Kidney epithelial cell (primary cell): ENCODE data around the gene CBLL1. TPM values are rescaled to one million over a fixed set of nuclear protein-coding genes. Genes with fewer than 3 reads are reported as not detected.

Experiments used
- DNase-seq: peaks from one replicate; pipeline ENCODE4 v3.0.0-alpha.2; 2010; ENCODE audit warnings: low read depth
- H3K27me3 ChIP-seq: 2 replicates; pipeline ENCODE4 v1.6.0; 2011; ENCODE audit warnings: low read length; ENCODE audit not compliant: control insufficient read depth, insufficient read depth
- H3K36me3 ChIP-seq: 2 replicates; pipeline ENCODE4 v1.5.1; 2011; ENCODE audit warnings: low read length; ENCODE audit not compliant: control insufficient read depth, insufficient read depth
- H3K4me3 ChIP-seq: 2 replicates; pipeline ENCODE4 v1.5.1; 2011; ENCODE audit warnings: low read depth, mild to moderate bottlenecking, control low read depth, low read length
- total RNA-seq: library from RNA; depleted of rRNA; stranded (reverse); fragments of >200 nt; gene quantifications from 2 replicates; pipeline ENCODE4 v1.2.3, GENCODE V29; 2015
- TF ChIP-seq, protein P1 (sequence below): IDR thresholded peaks from 2 replicates; pipeline ENCODE4 v1.5.1; 2011; ENCODE audit warnings: mild to moderate bottlenecking, moderate library complexity, low read length, control low read depth, inconsistent platforms; ENCODE audit not compliant: insufficient read depth, poor library complexity, severe bottlenecking

Gene CBLL1
- total RNA-seq, 1 donor from 2014 or later: 42.3 TPM

DNA sequence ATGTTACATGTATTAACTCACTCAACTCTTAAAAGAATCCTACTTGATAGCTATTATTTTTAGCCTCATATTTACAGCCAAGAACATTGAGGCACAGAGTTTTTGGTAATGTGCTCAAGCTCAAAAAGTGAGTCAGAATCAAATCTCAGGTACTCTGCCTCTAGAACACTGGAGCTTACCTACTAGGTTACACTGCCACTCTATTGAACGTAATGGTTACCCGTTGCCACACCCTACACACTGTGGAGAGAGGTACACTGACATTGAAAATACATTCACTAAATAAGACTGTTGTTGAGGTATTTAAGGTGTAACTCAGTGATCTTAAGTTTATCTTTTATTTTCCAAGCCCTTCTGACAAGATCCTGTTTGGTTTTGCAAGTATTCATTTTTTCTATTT lies 41.2 kb downstream of the CBLL1 start:
- TF ChIP-seq, protein P1, sequence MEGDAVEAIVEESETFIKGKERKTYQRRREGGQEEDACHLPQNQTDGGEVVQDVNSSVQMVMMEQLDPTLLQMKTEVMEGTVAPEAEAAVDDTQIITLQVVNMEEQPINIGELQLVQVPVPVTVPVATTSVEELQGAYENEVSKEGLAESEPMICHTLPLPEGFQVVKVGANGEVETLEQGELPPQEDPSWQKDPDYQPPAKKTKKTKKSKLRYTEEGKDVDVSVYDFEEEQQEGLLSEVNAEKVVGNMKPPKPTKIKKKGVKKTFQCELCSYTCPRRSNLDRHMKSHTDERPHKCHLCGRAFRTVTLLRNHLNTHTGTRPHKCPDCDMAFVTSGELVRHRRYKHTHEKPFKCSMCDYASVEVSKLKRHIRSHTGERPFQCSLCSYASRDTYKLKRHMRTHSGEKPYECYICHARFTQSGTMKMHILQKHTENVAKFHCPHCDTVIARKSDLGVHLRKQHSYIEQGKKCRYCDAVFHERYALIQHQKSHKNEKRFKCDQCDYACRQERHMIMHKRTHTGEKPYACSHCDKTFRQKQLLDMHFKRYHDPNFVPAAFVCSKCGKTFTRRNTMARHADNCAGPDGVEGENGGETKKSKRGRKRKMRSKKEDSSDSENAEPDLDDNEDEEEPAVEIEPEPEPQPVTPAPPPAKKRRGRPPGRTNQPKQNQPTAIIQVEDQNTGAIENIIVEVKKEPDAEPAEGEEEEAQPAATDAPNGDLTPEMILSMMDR: no peak
- no peak for DNase-seq
- Histone ChIP-seq H3K4me3 (no peak overlapping the region), H3K27me3 (peaks cover 3% of the 10 kb centered on the region), H3K36me3 (no peaks in the 10 kb centered on the region)

DNA sequence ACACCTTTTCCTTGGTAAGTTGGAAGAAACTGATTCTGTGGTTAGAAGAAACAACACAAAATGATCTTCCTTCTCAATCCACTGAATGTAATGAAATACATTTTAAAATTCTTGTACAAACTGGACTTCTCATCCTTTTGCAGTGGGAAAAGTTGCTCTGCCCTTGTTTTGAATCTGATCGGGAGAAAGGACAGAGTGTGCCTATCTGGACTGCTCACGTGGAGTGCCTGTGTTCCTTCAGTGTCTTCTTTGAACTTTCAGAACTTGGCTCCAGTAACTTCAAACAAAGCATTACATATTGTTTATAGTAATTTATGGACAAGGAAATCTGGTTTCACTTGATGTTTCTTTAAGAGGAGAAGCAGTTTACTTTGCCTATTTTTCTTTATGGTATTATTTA lies 42.0 kb downstream of the CBLL1 start:
- Histone ChIP-seq H3K4me3 (no peak overlapping the region), H3K27me3 (peaks cover 3% of the 10 kb centered on the region), H3K36me3 (no peaks in the 10 kb centered on the region)
- DNase-seq: no peak
- TF ChIP-seq, protein P1: no peak

DNA sequence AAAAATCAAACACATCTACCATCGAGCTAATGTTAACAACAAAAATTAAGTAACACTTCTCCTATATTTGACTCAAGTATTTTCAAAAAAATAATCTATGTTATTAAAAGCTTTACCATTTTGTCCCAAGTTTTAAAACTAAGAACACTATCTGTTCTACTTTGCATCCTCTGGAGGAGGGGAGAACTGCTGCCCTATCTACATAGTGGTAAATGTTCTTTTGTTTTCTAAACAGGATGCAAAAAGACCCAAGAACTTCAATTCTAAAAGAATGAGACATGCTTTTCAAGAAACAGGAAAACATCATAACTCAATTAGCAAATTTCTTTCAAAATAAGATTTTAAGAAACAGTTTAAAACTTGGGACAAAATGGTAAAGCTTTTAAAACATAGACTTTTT lies 44.3 kb downstream of the CBLL1 start:
- DNase-seq: no peak
- no peak overlapping the region for H3K4me3 ChIP-seq
- TF ChIP-seq, protein P1: no peak
- peaks cover 3% of the 10 kb centered on the region for H3K27me3 ChIP-seq
- no peaks in the 10 kb centered on the region for H3K36me3 ChIP-seq

DNA sequence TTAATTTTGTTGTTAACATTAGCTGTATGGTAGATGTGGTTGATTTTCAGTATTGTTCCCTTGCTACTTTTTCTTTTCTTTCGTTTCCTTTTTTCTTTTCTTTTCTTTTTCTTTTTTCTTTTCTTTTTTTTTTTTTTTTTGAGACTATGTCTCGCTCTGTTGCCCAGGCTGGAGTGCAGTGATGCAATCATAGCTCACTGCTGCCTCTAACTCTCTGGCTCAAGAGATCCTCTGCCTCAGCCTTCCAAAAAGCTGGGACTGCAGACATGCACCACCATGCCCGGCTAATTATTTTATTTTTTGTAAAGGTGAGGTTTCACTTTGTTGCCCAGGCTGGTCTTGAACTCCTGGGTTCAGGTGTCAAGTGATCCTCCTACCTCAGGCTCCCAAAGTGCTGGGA lies 44.7 kb downstream of the CBLL1 start:
- no peaks in the 10 kb centered on the region for H3K36me3 ChIP-seq
- H3K27me3 ChIP-seq: peaks cover 3% of the 10 kb centered on the region
- DNase-seq: no peak
- TF ChIP-seq, protein P1: no peak
- H3K4me3 ChIP-seq: no peak overlapping the region

DNA sequence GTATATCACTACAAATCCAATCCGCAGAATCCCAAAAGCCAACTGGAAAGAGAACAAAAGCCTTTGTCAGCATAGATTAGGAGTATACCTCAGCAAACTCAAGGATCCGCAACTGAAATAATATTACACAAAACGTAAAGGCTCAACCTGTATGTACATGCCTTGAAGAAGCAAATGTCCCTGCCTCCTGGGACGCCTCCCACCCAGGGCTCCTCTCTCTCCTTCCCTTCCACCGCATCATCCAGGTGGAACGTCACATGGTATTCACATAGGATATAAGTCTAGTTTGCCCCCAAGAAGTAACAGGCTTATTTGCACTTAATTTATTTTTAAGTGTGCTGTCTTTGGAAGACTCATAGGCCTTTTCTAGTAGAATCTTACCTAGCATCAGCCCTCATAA lies 45.7 kb downstream of the CBLL1 start:
- TF ChIP-seq, protein P1: no peak
- H3K27me3 ChIP-seq: peaks cover 3% of the 10 kb centered on the region

DNA sequence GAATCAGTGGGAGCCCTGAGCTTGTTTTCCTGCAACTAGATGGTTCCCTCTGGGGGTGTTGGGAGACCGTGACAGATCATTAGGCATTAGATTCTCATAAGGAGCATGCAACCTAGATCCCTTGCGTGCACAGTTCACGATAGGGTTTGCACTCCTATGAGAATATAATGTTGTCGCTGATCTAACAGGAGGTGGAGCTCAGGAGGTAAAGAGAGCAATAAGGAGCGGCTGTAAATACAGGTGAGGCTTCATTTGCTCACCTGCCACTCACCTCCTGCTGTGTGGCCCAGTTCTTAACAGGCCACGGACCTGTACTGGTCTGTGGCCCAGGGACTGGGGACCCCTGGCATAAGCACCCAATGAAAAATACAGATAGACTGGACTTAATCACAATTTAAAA lies 48.4 kb downstream of the CBLL1 start:
- DNase-seq: no peak
- TF ChIP-seq, protein P1: no peak

More for the DNA sequence above, 45.7 kb downstream of the CBLL1 start:
- DNase-seq: no peak
- H3K36me3 ChIP-seq: no peaks in the 10 kb centered on the region
- H3K4me3 ChIP-seq: no peak overlapping the region

More for the DNA sequence above, 48.4 kb downstream of the CBLL1 start:
- H3K27me3 ChIP-seq: no peaks in the 10 kb centered on the region
- H3K36me3 ChIP-seq: no peaks in the 10 kb centered on the region
- H3K4me3 ChIP-seq: no peak overlapping the region
